HG03520 (cell line): ENCODE measurements around the gene CNBD2.
"Not testable (repeated sequence)": the region's sequence is repeated elsewhere in the genome, so short reads cannot be mapped to it uniquely, and the experiment has no call there.

Experiments
- ATAC-seq: cut with Tn5 transposase; IDR thresholded peaks from one replicate; pipeline ENCODE4 v1.9.1; 2021; ENCODE audit warnings: mild to moderate bottlenecking, moderate library complexity; ENCODE audit not compliant: unreplicated experiment

CNBD2 gene

GRCh38 chr20:36018208-36018988, 50.0 kb downstream of the CNBD2 start:
- no peak for ATAC-seq

- ATAC-seq: not testable (repeated sequence)
These were observed 57.7 kb downstream of the CNBD2 start for GRCh38 chr20:36026131-36026530.

DNA sequence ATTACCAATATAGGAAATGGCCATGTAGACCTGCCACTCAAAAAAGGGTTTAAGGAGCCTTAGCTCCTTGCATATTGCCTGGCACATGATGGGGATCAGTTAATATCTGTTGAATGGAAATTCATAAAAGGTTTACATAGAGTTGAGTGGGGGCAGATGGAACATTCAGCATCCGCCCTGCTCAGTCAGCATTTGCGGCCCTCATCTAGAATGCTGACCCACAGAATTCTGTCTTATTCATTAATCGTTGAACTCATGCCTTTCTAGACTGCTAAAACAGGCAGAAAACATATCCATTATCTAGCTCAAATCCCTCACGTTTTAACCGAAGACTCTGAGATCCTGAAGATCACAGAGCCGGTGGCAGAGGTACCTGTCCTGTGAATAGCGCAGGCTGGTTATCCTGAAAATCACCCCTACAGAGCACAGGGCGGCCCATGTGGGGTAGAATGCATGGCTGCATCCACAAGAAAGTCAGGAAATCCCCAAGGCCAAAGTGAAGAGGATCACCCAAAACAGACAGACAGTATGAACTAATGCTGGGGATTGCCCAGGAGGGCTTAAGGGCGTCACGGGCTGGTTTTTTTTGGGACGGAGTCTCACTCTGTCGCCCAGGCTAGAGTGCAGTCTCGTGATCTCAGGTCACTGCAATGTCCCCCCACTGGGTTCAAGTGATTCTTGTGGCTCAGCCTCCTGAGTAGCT, 59.9 kb downstream of the CNBD2 start:
- no peak for ATAC-seq

- ATAC-seq: no peak
These were observed 61.8 kb downstream of the CNBD2 start for GRCh38 chr20:36030149-36030548.

GRCh38 chr20:36031806-36032205, 63.4 kb downstream of the CNBD2 start:
- no peak for ATAC-seq

GRCh38 chr20:36034875-36035274, 66.5 kb downstream of the CNBD2 start:
- no peak for ATAC-seq

DNA sequence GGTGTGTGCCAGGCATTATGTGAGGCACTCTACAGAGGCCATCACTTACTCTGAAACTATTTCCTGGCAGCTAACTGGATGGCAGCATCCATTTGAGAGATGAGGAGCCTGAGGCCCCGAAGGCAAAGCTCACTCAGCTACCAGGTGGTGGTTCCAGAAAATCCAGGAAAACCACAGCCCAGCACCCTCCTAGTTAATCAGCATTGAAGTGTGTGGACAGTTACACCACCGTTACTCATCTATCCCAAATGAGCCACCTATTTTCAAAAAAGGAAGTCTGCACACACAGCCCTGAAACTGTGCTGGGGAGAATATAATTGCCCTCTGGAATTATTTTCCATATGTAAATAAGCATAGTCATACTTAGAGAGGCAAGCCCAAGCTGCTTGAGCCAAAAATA, 67.4 kb downstream of the CNBD2 start:
- no peak for ATAC-seq

DNA sequence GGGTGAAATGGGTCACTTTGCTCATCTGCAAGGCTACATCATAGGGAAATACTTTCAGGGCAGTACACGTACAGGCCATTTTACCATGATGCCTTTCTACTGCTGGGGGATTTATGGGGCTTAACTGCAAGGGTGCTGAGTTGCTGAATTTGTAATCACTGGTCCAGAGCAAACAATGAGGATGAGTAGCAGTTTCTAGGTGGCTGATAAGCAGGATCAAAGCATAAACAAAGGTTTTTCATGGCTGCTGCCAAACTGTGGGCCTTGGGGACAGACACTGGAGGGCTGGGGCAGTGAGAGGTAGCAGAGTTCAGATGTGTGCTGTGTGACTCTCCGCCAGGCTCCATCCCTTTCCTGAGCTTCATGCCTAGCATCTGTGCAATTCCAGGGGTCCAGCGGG, 68.3 kb downstream of the CNBD2 start:
- ATAC-seq: no peak

DNA sequence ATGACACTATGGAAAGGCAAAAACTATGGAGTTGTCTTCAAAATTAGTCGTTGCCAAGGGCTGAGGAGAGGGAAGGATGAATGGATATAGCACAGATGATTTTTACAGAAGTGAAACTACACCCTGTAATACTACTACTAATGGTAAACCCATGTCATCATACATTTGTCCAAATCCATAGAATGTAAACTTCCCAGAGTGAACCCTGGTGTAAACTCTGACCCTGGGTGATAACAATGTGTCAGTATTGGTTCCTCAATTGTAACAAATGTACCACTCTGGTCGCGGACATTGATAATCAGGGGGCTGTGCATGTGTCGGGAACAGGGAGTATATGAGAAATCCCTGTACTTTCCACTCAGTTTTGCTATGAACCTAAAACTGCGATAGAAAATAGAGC, 72.2 kb downstream of the CNBD2 start:
- no peak for ATAC-seq

DNA sequence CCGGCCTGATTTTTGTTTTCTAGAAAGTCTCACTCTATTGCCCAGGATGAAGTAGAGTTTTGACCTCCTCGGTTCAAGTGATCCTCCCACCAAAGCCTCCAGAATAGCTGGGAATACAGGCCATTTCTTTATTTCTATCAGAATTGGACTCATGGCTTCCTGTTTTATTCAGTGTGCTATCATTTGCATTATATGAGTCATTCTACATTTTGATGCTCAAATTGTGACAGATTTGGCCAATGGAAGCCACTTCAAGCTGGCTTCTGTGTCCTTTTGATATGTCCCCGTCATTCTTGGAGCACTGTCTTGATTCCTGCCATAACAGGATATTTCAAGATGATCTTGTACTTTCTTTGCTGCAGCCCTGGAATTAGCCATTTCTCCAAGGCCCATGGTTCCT, 75.1 kb downstream of the CNBD2 start:
- no peak for ATAC-seq

DNA sequence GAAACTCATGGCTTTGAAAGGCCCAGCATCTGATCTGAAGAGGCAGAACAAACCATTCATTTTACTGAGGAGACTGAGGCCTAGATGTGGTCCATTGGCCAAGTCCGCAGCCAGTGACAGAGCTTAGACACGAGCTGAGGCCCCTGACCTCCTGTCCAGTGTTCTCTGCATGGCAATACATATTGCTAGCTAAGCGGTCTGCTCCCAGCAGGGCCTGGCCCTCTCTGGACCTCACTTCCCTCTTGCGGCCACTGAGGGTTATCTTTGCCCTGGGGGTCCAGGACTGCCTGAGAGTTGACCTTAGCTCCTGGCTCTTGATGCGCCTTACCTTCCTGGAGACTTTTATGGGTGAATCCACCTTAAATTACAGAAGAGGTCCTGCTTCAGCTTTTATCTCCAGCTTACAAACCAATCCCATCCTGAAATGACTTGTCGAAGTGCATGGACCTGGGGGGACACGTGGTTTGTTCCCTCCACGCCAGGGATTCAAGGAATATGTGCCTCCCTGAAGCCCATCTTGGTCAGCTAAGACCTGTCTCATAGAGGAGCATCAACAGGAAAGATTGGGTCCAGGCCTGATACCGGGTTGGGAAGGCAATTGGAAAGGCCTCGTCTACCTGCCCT, 75.6 kb downstream of the CNBD2 start:
- ATAC-seq: no peak

DNA sequence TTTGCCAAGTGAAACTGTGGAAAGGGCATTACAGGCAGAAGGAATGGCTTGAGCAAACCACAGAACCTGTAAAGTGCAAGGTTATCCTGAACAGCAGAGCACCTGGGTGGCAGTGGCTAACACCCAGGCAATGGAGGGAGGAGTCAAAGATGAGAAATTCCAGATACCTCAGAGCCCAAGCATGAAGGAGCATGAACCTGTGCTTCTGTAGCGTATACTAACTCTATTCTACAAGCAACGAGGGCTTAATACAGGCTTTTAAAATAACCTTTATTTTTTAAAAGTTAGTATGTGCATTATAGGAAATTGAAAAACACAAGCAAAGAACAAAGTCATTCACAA, 77.0 kb downstream of the CNBD2 start:
- no peak for ATAC-seq

GRCh38 chr20:36046073-36046798, 77.8 kb downstream of the CNBD2 start:
- not testable (repeated sequence) for ATAC-seq

GRCh38 chr20:36049408-36049807, 81.0 kb downstream of the CNBD2 start:
- not testable (repeated sequence) for ATAC-seq

DNA sequence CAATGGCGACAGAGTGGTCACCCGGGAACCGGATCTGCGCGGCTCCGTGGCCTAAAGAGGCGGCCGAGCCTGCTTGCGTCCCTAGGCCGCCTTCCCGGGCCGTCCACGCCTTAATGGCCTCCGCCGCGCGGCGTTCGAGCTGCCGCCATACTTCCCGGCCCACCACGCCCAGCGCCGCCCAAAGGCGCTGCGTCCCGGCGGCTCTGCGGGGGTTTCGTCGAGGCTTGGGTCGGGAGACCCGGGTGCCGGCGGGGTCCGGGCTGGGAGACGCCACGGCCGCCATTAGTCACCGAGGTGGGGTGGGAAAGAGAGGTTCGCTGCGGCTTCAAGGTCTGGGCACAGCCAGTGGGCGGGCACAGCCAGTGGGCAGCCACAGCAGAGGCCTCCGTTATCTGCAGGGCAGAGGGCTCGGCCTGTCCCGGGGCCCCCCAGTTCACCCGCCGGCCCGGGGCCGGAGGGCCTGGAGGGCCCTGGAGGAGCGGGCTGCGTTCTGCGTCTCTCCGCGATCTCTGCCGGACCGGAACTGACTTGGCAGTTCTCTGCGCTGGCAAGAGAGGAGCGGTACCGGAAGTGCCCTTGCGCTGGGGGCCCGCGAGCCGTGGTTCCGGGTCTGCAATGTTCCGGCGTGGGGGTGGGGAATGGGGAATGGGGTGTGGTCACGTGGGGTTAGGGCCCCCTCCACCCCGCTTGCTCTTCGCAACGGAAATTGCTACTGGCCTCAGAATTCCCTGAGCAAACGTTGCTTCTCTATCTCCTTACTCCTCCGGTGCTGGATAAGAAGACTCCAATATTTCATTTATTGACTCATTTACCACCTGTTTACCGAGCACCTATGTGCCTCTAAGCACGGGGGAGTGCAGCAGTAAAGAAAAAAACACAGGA, 82.3 kb downstream of the CNBD2 start:
- peak; percentile 89 for ATAC-seq

- no peak for ATAC-seq
These were observed 83.1 kb downstream of the CNBD2 start for GRCh38 chr20:36051318-36052116.

GRCh38 chr20:36052117-36052513, 83.7 kb downstream of the CNBD2 start:
- ATAC-seq: no peak

DNA sequence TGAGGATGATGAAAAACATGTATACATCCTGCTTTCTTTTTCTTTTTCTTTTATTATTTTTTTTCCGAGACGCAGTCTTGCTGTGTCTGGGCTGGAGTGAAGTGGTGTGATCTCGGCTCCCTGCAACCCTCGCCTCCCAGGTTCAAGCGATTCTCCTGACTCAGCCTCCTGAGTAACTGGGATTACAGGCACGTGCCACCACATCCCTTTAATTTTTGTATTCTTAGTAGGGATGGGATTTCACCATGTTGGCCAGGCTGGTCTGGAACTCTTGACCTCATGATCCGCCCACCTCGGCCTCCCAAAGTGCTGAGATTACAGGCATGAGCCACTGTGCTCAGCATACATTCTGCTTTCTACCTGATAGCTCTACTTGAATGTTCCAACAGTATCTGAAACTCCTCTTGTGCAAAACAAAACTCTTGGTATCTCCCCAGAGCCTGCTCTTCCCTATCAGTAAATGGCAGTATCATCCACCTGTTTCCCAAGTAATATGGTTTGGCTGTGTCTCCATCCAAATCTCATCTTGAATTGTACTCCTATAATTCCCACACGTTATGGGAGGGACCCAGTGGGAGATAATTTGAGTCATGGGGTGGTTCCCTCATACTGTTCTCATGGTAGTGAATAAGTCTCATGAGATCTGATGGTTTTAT, 85.6 kb downstream of the CNBD2 start:
- ATAC-seq: not testable (repeated sequence)

DNA sequence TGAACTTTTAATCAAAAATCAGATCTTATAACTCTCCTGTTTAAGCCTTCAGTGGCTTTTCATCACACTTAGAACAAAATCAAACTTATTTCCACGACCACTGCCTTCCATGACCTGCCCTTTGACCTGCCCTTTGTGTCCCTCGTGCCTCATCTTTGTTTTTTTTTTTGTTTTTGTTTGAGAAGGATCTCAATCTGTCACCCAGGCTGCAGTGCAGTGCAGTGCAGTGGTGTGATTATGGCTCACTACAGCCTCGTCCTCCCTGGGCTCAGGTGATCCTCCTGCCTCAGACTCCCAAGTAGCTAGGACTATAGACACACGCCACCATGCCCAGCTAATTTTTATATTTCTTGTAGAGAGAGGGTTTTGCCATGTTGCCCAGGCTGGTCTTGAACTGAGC, 86.8 kb downstream of the CNBD2 start:
- ATAC-seq: no peak
